Measurements from ENCODE around the gene PKP4.

PKP4 gene

GRCh38 chr2:158579928-158580327 is 123.2 kb downstream of the PKP4 start:
- TF ChIP-seq FOXP2 (optimal IDR thresholded peaks at IDR 0.05; ENCODE audit: borderline replicate concordance, extremely low read depth, extremely low read length, insufficient read depth) (no peak), SIN3A (IDR thresholded peaks at IDR 0.05; ENCODE audit: borderline replicate concordance, insufficient read depth, low read length) (no peak), TAF1 (IDR thresholded peaks at IDR 0.05; ENCODE audit: borderline replicate concordance, insufficient read depth, low read length) (no peak), POLR2AphosphoS5 (IDR thresholded peaks at IDR 0.05; ENCODE audit: low read depth, low read length) (no peak)
- TF ChIP-seq, protein P1, sequence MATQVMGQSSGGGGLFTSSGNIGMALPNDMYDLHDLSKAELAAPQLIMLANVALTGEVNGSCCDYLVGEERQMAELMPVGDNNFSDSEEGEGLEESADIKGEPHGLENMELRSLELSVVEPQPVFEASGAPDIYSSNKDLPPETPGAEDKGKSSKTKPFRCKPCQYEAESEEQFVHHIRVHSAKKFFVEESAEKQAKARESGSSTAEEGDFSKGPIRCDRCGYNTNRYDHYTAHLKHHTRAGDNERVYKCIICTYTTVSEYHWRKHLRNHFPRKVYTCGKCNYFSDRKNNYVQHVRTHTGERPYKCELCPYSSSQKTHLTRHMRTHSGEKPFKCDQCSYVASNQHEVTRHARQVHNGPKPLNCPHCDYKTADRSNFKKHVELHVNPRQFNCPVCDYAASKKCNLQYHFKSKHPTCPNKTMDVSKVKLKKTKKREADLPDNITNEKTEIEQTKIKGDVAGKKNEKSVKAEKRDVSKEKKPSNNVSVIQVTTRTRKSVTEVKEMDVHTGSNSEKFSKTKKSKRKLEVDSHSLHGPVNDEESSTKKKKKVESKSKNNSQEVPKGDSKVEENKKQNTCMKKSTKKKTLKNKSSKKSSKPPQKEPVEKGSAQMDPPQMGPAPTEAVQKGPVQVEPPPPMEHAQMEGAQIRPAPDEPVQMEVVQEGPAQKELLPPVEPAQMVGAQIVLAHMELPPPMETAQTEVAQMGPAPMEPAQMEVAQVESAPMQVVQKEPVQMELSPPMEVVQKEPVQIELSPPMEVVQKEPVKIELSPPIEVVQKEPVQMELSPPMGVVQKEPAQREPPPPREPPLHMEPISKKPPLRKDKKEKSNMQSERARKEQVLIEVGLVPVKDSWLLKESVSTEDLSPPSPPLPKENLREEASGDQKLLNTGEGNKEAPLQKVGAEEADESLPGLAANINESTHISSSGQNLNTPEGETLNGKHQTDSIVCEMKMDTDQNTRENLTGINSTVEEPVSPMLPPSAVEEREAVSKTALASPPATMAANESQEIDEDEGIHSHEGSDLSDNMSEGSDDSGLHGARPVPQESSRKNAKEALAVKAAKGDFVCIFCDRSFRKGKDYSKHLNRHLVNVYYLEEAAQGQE (IDR thresholded peaks at IDR 0.05; ENCODE audit: insufficient read depth in 1 of 2, low read depth in 2 of 2, low read length in 2 of 2) = no peak

DNA sequence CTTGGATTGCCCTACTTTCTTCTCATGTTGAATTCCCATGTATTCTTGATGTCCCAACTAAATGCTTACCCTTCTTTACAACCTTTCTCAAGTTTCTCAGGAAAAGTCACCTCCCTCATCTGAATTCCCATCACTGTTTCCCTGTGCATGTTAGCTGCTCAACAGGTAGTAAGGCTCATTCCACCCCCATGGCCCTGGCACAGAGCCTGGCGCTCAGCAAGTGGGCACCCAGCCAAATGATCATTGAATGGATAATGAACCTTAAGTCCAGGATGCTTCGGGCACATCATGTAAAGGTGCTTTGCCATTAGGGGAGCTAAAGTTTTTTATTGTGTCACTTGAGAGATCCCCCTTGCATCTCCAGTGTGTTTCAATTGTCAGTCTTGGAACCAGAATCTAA is 124.0 kb downstream of the PKP4 start:
- TF ChIP-seq SIN3A (IDR thresholded peaks at IDR 0.05; ENCODE audit: borderline replicate concordance, insufficient read depth, low read length) (no peak), TAF1 (IDR thresholded peaks at IDR 0.05; ENCODE audit: borderline replicate concordance, insufficient read depth, low read length) (no peak), FOXP2 (optimal IDR thresholded peaks at IDR 0.05; ENCODE audit: borderline replicate concordance, extremely low read depth, extremely low read length, insufficient read depth) (no peak), POLR2AphosphoS5 (IDR thresholded peaks at IDR 0.05; ENCODE audit: low read depth, low read length) (no peak)
- TF ChIP-seq, protein P1 (IDR thresholded peaks at IDR 0.05; ENCODE audit: insufficient read depth in 1 of 2, low read depth in 2 of 2, low read length in 2 of 2) = no peak

DNA sequence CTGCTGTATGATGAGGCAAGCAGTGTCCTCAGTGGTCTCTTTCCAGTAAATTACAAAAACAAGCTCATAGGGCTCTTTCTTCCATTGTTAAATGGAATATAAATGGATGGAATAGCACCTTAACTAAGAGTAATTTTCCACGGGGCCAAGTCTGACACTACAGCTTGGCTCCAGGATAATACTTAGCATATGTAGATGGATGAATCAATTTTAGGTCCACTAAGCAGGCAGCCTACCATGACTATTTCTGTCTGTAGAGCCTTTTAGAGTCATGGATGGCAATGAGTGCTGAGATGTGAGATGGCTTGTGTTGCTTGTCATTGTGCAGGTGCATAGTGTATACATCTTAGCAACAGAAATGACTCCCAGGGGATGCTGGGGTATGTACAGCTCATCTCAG is 125.9 kb downstream of the PKP4 start:
- no peak for TF ChIP-seq TAF1 (IDR thresholded peaks at IDR 0.05; ENCODE audit: borderline replicate concordance, insufficient read depth, low read length)
- TF ChIP-seq, protein P1 (IDR thresholded peaks at IDR 0.05; ENCODE audit: insufficient read depth in 1 of 2, low read depth in 2 of 2, low read length in 2 of 2) = no peak
- TF ChIP-seq FOXP2 (optimal IDR thresholded peaks at IDR 0.05; ENCODE audit: borderline replicate concordance, extremely low read depth, extremely low read length, insufficient read depth) = no peak
- TF ChIP-seq POLR2AphosphoS5 (IDR thresholded peaks at IDR 0.05; ENCODE audit: low read depth, low read length) = no peak
- TF ChIP-seq SIN3A (IDR thresholded peaks at IDR 0.05; ENCODE audit: borderline replicate concordance, insufficient read depth, low read length) = no peak

DNA sequence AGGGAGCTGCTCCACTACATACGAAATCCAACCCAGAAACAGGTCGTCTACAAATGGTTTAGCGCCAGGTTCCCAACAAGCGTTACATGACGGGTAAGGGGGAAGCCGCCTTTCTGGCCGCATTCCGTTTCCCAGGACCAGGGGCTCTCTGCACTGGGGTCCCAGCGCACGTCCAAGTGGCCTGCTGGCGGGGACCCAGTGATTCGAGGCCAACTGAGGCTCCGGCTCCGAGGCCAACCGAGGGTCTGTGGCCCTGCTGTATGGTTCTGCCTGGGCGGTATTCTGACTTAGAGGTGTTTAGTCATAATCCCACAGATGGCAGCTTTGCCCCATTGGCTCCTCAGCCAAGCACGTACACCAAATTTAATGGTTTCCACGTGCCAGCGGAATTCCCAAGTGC is 127.2 kb downstream of the PKP4 start:
- TF ChIP-seq SIN3A (IDR thresholded peaks at IDR 0.05; ENCODE audit: borderline replicate concordance, insufficient read depth, low read length) = no peak
- TF ChIP-seq, protein P1 (IDR thresholded peaks at IDR 0.05; ENCODE audit: insufficient read depth in 1 of 2, low read depth in 2 of 2, low read length in 2 of 2) = no peak
- TF ChIP-seq POLR2AphosphoS5 (IDR thresholded peaks at IDR 0.05; ENCODE audit: low read depth, low read length) = no peak
- TF ChIP-seq TAF1 (IDR thresholded peaks at IDR 0.05; ENCODE audit: borderline replicate concordance, insufficient read depth, low read length) = no peak
- TF ChIP-seq FOXP2 (optimal IDR thresholded peaks at IDR 0.05; ENCODE audit: borderline replicate concordance, extremely low read depth, extremely low read length, insufficient read depth) = no peak

- no peak for TF ChIP-seq TAF1 (IDR thresholded peaks at IDR 0.05; ENCODE audit: borderline replicate concordance, insufficient read depth, low read length)
These were observed 129.7 kb downstream of the PKP4 start for GRCh38 chr2:158586491-158586890.
